BLaER1 treated with 17β-estradiol and CSF1 and Interleukin-3, amounts not matched to agents 10 nM and 100 nM (cell line): Measurements from ENCODE around the gene PIM1.

Experiments used
- H3K27ac ChIP-seq, 11 experiments: shearing (Covaris generic); formaldehyde crosslinking; 2 replicates each; pipeline ENCODE4 v1.8.1; 2022
- H3K27me3 ChIP-seq, 11 experiments: shearing (Covaris generic); formaldehyde crosslinking; 2 replicates each; pipeline ENCODE4 v1.8.1; 2022
- H3K36me3 ChIP-seq, 11 experiments: shearing (Covaris generic); formaldehyde crosslinking; 2 replicates each; pipeline ENCODE4 v1.8.1; 2022
- H3K4me1 ChIP-seq, 10 experiments: shearing (Covaris generic); formaldehyde crosslinking; 2 replicates each; pipeline ENCODE4 v1.8.1; 2022
- H3K4me2 ChIP-seq, 11 experiments: shearing (Covaris generic); formaldehyde crosslinking; 2 replicates each; pipeline ENCODE4 v1.8.1; 2022
- H3K4me3 ChIP-seq, 10 experiments: shearing (Covaris generic); formaldehyde crosslinking; 2 replicates each; pipeline ENCODE4 v1.8.1; 2022
- H3K9ac ChIP-seq, 11 experiments: shearing (Covaris generic); formaldehyde crosslinking; 2 replicates each; pipeline ENCODE4 v1.8.1; 2022
- H3K9me3 ChIP-seq, 11 experiments: shearing (Covaris generic); formaldehyde crosslinking; replicated peaks in 1 of 11; 2 replicates each; pipeline ENCODE4 v1.8.1; 2022
- H4K20me1 ChIP-seq, 11 experiments: shearing (Covaris generic); formaldehyde crosslinking; 2 replicates each; pipeline ENCODE4 v1.8.1; 2022
- Cebpa-rat ChIP-seq, 11 experiments: shearing (Covaris generic); IDR thresholded peaks; 2 replicates each; pipeline ENCODE4 v1.8.1; 2022

Gene PIM1

GRCh38 chr6:37135835-37136694 lies 33.9 kb upstream of the PIM1 start:
- peaks cover 0 to 29% (median 10%) of the 10 kb centered on the region in 10 experiments; a peak in 14 of 20 replicates for H3K4me1 ChIP-seq

GRCh38 chr6:37136821-37137200 lies 33.1 kb upstream of the PIM1 start:
- Histone ChIP-seq H3K9me3 (no peaks in the 10 kb centered on the region), H3K4me1 (peaks cover 0 to 29% (median 14%) of the 10 kb centered on the region in 10 experiments; a peak in 13 of 20 replicates), H4K20me1 (no peaks in the 10 kb centered on the region), H3K36me3 (no peaks in the 10 kb centered on the region), H3K4me3 (no peak overlapping the region), H3K4me2 (no peak overlapping the region), H3K27ac (no peak overlapping the region), H3K9ac (no peak overlapping the region), H3K27me3 (no peaks in the 10 kb centered on the region)
- no peak for TF ChIP-seq Cebpa-rat (IDR thresholded peaks at IDR 0.05)

More at GRCh38 chr6:37135835-37136694, 33.9 kb upstream of the PIM1 start:
- no peak for TF ChIP-seq Cebpa-rat (IDR thresholded peaks at IDR 0.05)
- H3K27me3 ChIP-seq: no peaks in the 10 kb centered on the region
- H3K9me3 ChIP-seq: no peaks in the 10 kb centered on the region
- H3K27ac ChIP-seq: no peak overlapping the region
- H3K4me3 ChIP-seq: no peak overlapping the region
- H4K20me1 ChIP-seq: no peaks in the 10 kb centered on the region
- no peaks in the 10 kb centered on the region for H3K36me3 ChIP-seq
- H3K9ac ChIP-seq: no peak overlapping the region
- no peak overlapping the region for H3K4me2 ChIP-seq

- no peak overlapping the region for H3K27ac ChIP-seq
- H3K9ac ChIP-seq: no peak overlapping the region
- peaks cover 0 to 30% (median 16%) of the 10 kb centered on the region in 10 experiments; a peak in 13 of 20 replicates for H3K4me1 ChIP-seq
Observed at GRCh38 chr6:37137201-37138090, 32.5 kb upstream of the PIM1 start.

GRCh38 chr6:37138856-37139229 lies 31.1 kb upstream of the PIM1 start:
- TF ChIP-seq Cebpa-rat (IDR thresholded peaks at IDR 0.05): no peak
- Histone ChIP-seq H3K4me2 (no peak overlapping the region), H3K4me3 (no peak overlapping the region), H3K4me1 (peaks cover under 1 to 28% (median 17%) of the 10 kb centered on the region in 10 experiments; a peak in 17 of 20 replicates), H4K20me1 (no peaks in the 10 kb centered on the region), H3K36me3 (no peaks in the 10 kb centered on the region), H3K9me3 (no peaks in the 10 kb centered on the region), H3K27me3 (no peaks in the 10 kb centered on the region), H3K9ac (no peak overlapping the region), H3K27ac (no peak overlapping the region)

More at GRCh38 chr6:37137201-37138090, 32.5 kb upstream of the PIM1 start:
- no peaks in the 10 kb centered on the region for H3K27me3 ChIP-seq
- H3K9me3 ChIP-seq: no peaks in the 10 kb centered on the region
- H3K4me2 ChIP-seq: no peak overlapping the region
- no peaks in the 10 kb centered on the region for H4K20me1 ChIP-seq
- no peak for TF ChIP-seq Cebpa-rat (IDR thresholded peaks at IDR 0.05)
- H3K36me3 ChIP-seq: no peaks in the 10 kb centered on the region
- no peak overlapping the region for H3K4me3 ChIP-seq

- H3K9me3 ChIP-seq: no peaks in the 10 kb centered on the region
- TF ChIP-seq Cebpa-rat (IDR thresholded peaks at IDR 0.05): no peak
- H3K9ac ChIP-seq: no peak overlapping the region
- H3K4me1 ChIP-seq: peaks cover 6 to 28% (median 18%) of the 10 kb centered on the region in 10 experiments; a peak in 19 of 20 replicates
- H3K27ac ChIP-seq: no peak overlapping the region
- H3K4me3 ChIP-seq: no peak overlapping the region
- no peaks in the 10 kb centered on the region for H3K27me3 ChIP-seq
- no peaks in the 10 kb centered on the region for H3K36me3 ChIP-seq
- no peak overlapping the region for H3K4me2 ChIP-seq
- H4K20me1 ChIP-seq: no peaks in the 10 kb centered on the region
Observed at GRCh38 chr6:37139230-37139962, 30.6 kb upstream of the PIM1 start.

GRCh38 chr6:37140145-37140544 lies 29.8 kb upstream of the PIM1 start:
- Histone ChIP-seq H3K9me3 (no peaks in the 10 kb centered on the region), H3K4me3 (no peak overlapping the region), H4K20me1 (no peaks in the 10 kb centered on the region), H3K4me2 (no peak overlapping the region), H3K4me1 (peaks cover 12 to 29% (median 23%) of the 10 kb centered on the region in 10 experiments; a peak in 19 of 20 replicates), H3K36me3 (no peaks in the 10 kb centered on the region), H3K27me3 (no peaks in the 10 kb centered on the region), H3K9ac (no peak overlapping the region), H3K27ac (no peak overlapping the region)
- no peak for TF ChIP-seq Cebpa-rat (IDR thresholded peaks at IDR 0.05)

GRCh38 chr6:37141281-37142049 lies 28.5 kb upstream of the PIM1 start:
- Histone ChIP-seq H3K27me3 (no peaks in the 10 kb centered on the region), H3K36me3 (no peaks in the 10 kb centered on the region), H3K4me1 (peaks cover 12 to 32% (median 26%) of the 10 kb centered on the region in 10 experiments; a peak in 19 of 20 replicates), H3K4me2 (peak overlapping the region in 10 of 11 experiments; percentile 0 to 43 (median 28); a peak in 14 of 22 replicates), H3K9me3 (no peaks in the 10 kb centered on the region), H4K20me1 (no peaks in the 10 kb centered on the region), H3K9ac (no peak overlapping the region), H3K4me3 (no peak overlapping the region), H3K27ac (no peak overlapping the region)
- no peak for TF ChIP-seq Cebpa-rat (IDR thresholded peaks at IDR 0.05)

GRCh38 chr6:37142050-37142614 lies 27.8 kb upstream of the PIM1 start:
- H3K36me3 ChIP-seq: no peaks in the 10 kb centered on the region
- no peaks in the 10 kb centered on the region for H4K20me1 ChIP-seq
- H3K4me3 ChIP-seq: no peak overlapping the region
- H3K9ac ChIP-seq: no peak overlapping the region
- no peak overlapping the region for H3K27ac ChIP-seq
- no peak for TF ChIP-seq Cebpa-rat (IDR thresholded peaks at IDR 0.05)
- no peaks in the 10 kb centered on the region for H3K27me3 ChIP-seq
- H3K4me2 ChIP-seq: peak overlapping the region in 2 of 11 experiments; percentile 0 to 29; a peak in 1 of 22 replicates
- no peaks in the 10 kb centered on the region for H3K9me3 ChIP-seq
- peaks cover 12 to 32% (median 26%) of the 10 kb centered on the region in 10 experiments; a peak in 19 of 20 replicates for H3K4me1 ChIP-seq
